ENCODE results near the gene PAIP2. TPM values are rescaled to one million over a fixed set of nuclear protein-coding genes. Genes with fewer than 3 reads are reported as not detected.

Gene PAIP2
- total RNA-seq, 1 donor from 2014 or later = 77.0 TPM

GRCh38 chr5:139404484-139404840 lies 62.8 kb downstream of the PAIP2 start:
- intact Hi-C loops (cut with micrococcal nuclease) = loop anchor here (1.0 to 10.0 kb wide), 10 partner anchors 10 to 998 kb away; partner anchors contain the start of genes ANKHD1, CYSTM1, DNAJC18 and EGR1

- intact Hi-C loops (cut with micrococcal nuclease) = loop anchor here (10.0 kb wide), 2 partner anchors 768 to 942 kb away; partner anchors contain the start of genes CYSTM1 and EGR1
Observed at GRCh38 chr5:139406963-139407362, 65.3 kb downstream of the PAIP2 start.

GRCh38 chr5:139407517-139407916 lies 65.9 kb downstream of the PAIP2 start:
- intact Hi-C loops (cut with micrococcal nuclease) = loop anchor here (10.0 kb wide), 2 partner anchors 767 to 943 kb away; partner anchors contain the start of genes CYSTM1 and EGR1

- intact Hi-C loops (cut with micrococcal nuclease) = loop anchor here (10.0 kb wide), 2 partner anchors 767 to 943 kb away; partner anchors contain the start of genes CYSTM1 and EGR1
Observed at GRCh38 chr5:139408191-139408590, 66.5 kb downstream of the PAIP2 start.

GRCh38 chr5:139409116-139409515 lies 67.5 kb downstream of the PAIP2 start:
- intact Hi-C loops (cut with micrococcal nuclease) = loop anchor here (10.0 kb wide), 2 partner anchors 766 to 944 kb away; partner anchors contain the start of genes CYSTM1 and EGR1

- intact Hi-C loops (cut with micrococcal nuclease) = no loop called here
Observed at GRCh38 chr5:139410121-139410992, 68.7 kb downstream of the PAIP2 start.

- intact Hi-C loops (cut with micrococcal nuclease) = no loop called here
Observed at GRCh38 chr5:139410993-139411828, 69.6 kb downstream of the PAIP2 start.

GRCh38 chr5:139413153-139413552 lies 71.5 kb downstream of the PAIP2 start:
- intact Hi-C loops (cut with micrococcal nuclease) = no loop called here

GRCh38 chr5:139413963-139414362 lies 72.3 kb downstream of the PAIP2 start:
- intact Hi-C loops (cut with micrococcal nuclease) = loop anchor here (1.0 kb wide), 1 partner anchor 10 kb away; the partner anchor contains the start of gene SPATA24

- intact Hi-C loops (cut with micrococcal nuclease) = loop anchor here (1.0 kb wide), 1 partner anchor 10 kb away; the partner anchor contains the start of gene SPATA24
Observed at GRCh38 chr5:139414581-139415130, 73.0 kb downstream of the PAIP2 start.

GRCh38 chr5:139415221-139415861 lies 73.7 kb downstream of the PAIP2 start:
- intact Hi-C loops (cut with micrococcal nuclease) = no loop called here

GRCh38 chr5:139415869-139416268 lies 74.2 kb downstream of the PAIP2 start:
- intact Hi-C loops (cut with micrococcal nuclease) = no loop called here

- intact Hi-C loops (cut with micrococcal nuclease) = no loop called here
Observed at GRCh38 chr5:139416651-139417050, 75.0 kb downstream of the PAIP2 start.

- intact Hi-C loops (cut with micrococcal nuclease) = no loop called here
Observed at GRCh38 chr5:139417214-139417613, 75.6 kb downstream of the PAIP2 start.

- intact Hi-C loops (cut with micrococcal nuclease) = no loop called here
Observed at GRCh38 chr5:139418793-139419192, 77.1 kb downstream of the PAIP2 start.

Other genes with a start within 250 kb of the PAIP2 start
- gene SIL1, start 143.5 kb upstream of the PAIP2 start, total RNA-seq = 18.7 and 21.6 TPM in 2 replicates
- gene MATR3, start 48.1 kb upstream of the PAIP2 start, total RNA-seq = 210 and 247 TPM in 2 replicates
- 5.2 and 6.0 TPM in 2 replicates for gene SLC23A1, start 41.4 kb downstream of the PAIP2 start, total RNA-seq
- 61.8 and 65.3 TPM in 2 replicates for gene MZB1, start 48.1 kb downstream of the PAIP2 start, total RNA-seq
- 5.5 and 6.0 TPM in 2 replicates for gene PROB1, start 53.2 kb downstream of the PAIP2 start, total RNA-seq
- gene SPATA24, start 62.2 kb downstream of the PAIP2 start, total RNA-seq = 7.1 and 8.6 TPM in 2 replicates
- 9.3 and 9.8 TPM in 2 replicates for gene DNAJC18, start 97.7 kb downstream of the PAIP2 start, total RNA-seq
- 1.1 and 1.6 TPM in 2 replicates for gene ECSCR, start 120.9 kb downstream of the PAIP2 start, total RNA-seq
- 0.59 and 0.80 TPM in 2 replicates for gene SMIM33, start 129.2 kb downstream of the PAIP2 start, total RNA-seq
- gene STING1, start 140.9 kb downstream of the PAIP2 start, total RNA-seq = 203 and 216 TPM in 2 replicates
- gene UBE2D2, start 219.5 kb downstream of the PAIP2 start, total RNA-seq = 228 and 245 TPM in 2 replicates

Measured in T-helper 2 cell treated with Interferon-gamma antibody and Interleukin-4, amounts not matched to agents 100 ng/mL and 5 ng/mL, for 36 hours (primary cell).